Osteoblast (primary cell): ENCODE results near the gene FKBP11. TPM values are rescaled to one million over a fixed set of nuclear protein-coding genes. Genes with fewer than 3 reads are reported as not detected.

Experiments used
- DNase-seq: peaks from one replicate; pipeline ENCODE4 v3.0.0; 2011; ENCODE audit warnings: low spot score, mixed read lengths; ENCODE audit not compliant: insufficient read length; ENCODE audit errors: missing footprints
- H2AFZ ChIP-seq: 2 replicates; pipeline ENCODE4 v1.6.0; 2011; ENCODE audit warnings: mild to moderate bottlenecking, low read length
- H3K27ac ChIP-seq: 2 replicates; pipeline ENCODE4 v1.5.1; 2011; ENCODE audit warnings: mild to moderate bottlenecking, low read depth, low read length, moderate library complexity
- H3K27me3 ChIP-seq: 2 replicates; pipeline ENCODE4 v1.6.0; 2012; ENCODE audit warnings: mild to moderate bottlenecking, control low read depth, inconsistent platforms, low read length, moderate library complexity; ENCODE audit not compliant: insufficient read depth
- H3K36me3 ChIP-seq: 2 replicates; pipeline ENCODE4 v1.5.1; 2011; ENCODE audit warnings: mild to moderate bottlenecking, low read length, control low read depth, moderate library complexity; ENCODE audit not compliant: insufficient read depth
- H3K4me1 ChIP-seq: 2 replicates; pipeline ENCODE4 v1.5.1; 2011; ENCODE audit warnings: mild to moderate bottlenecking, low read length, control low read depth, moderate library complexity; ENCODE audit not compliant: insufficient read depth
- H3K4me2 ChIP-seq: 2 replicates; pipeline ENCODE4 v1.6.0; 2011; ENCODE audit warnings: mild to moderate bottlenecking, low read length; ENCODE audit not compliant: insufficient read depth
- H3K4me3 ChIP-seq: fragments of 200-600 bp; sonication (generic); 3 replicates; pipeline ENCODE4 v1.5.1; 2012; ENCODE audit warnings: mild to moderate bottlenecking, low read length, inconsistent platforms; ENCODE audit not compliant: insufficient read depth
- H3K79me2 ChIP-seq: 2 replicates; pipeline ENCODE4 v1.6.0; 2012; ENCODE audit warnings: mild to moderate bottlenecking, low read length, control low read depth, inconsistent platforms; ENCODE audit not compliant: insufficient read depth
- H3K9me3 ChIP-seq: 2 replicates; pipeline ENCODE4 v1.5.1; 2011; ENCODE audit warnings: low read depth, low read length, control low read depth
- H4K20me1 ChIP-seq: 2 replicates; pipeline ENCODE4 v1.6.0; 2012; ENCODE audit warnings: mild to moderate bottlenecking, low read length, control low read depth; ENCODE audit not compliant: insufficient read depth
- total RNA-seq: library from RNA; depleted of rRNA; stranded (reverse); fragments of >200 nt; gene quantifications from 2 replicates; pipeline ENCODE4 v1.2.3, GENCODE V29; 2012
- TF ChIP-seq, protein P1 (sequence below): IDR thresholded peaks from 2 replicates; pipeline ENCODE4 v1.5.1; 2011; ENCODE audit warnings: mild to moderate bottlenecking, low read depth, low read length, moderate library complexity; ENCODE audit errors: extremely low read depth

The FKBP11 gene
- total RNA-seq, 1 donor = 31.8 TPM

DNA sequence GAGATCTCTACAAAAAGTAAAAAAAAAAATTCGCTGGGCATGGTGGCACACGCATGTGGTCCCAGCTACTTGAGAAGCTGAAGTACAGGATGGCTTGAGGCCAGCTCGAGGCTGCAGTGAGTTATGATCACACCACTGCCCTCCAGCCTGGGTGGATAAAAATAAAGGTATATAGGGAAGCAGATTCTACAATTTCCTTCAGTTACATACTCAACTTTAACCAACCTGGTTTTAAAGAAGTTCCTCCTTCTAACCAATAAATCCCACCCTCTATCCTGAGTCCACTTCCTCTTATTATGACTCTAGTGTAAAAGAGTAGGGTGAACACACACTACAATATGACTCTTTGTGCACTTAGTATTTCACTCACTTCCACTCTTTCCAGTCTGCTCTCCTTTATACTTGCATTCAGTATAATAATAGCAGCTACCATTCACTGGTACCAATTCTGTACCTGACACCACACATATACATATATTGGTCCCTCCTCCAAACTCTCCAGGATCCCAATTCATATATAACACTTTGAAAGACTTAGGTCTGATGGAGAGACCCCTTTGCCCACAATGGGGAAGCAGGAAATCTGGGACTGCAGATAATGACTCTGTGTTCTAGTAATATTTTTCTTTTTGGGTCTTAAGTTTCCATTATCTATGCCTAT, 29.7 kb upstream of the FKBP11 start:
- H3K4me3 ChIP-seq = no peak overlapping the region
- H3K27ac ChIP-seq = no peak overlapping the region
- no peaks in the 10 kb centered on the region for H3K27me3 ChIP-seq
- DNase-seq = peak; percentile 66
- peaks cover 47% of the 10 kb centered on the region for H4K20me1 ChIP-seq
- H3K4me2 ChIP-seq = peak overlapping the region; percentile 97
- peaks cover 72% of the 10 kb centered on the region for H3K79me2 ChIP-seq
- peaks cover 14% of the 10 kb centered on the region for H3K4me1 ChIP-seq
- no peaks in the 10 kb centered on the region for H3K9me3 ChIP-seq
- peaks cover 23% of the 10 kb centered on the region for H3K36me3 ChIP-seq
- TF ChIP-seq, protein P1, sequence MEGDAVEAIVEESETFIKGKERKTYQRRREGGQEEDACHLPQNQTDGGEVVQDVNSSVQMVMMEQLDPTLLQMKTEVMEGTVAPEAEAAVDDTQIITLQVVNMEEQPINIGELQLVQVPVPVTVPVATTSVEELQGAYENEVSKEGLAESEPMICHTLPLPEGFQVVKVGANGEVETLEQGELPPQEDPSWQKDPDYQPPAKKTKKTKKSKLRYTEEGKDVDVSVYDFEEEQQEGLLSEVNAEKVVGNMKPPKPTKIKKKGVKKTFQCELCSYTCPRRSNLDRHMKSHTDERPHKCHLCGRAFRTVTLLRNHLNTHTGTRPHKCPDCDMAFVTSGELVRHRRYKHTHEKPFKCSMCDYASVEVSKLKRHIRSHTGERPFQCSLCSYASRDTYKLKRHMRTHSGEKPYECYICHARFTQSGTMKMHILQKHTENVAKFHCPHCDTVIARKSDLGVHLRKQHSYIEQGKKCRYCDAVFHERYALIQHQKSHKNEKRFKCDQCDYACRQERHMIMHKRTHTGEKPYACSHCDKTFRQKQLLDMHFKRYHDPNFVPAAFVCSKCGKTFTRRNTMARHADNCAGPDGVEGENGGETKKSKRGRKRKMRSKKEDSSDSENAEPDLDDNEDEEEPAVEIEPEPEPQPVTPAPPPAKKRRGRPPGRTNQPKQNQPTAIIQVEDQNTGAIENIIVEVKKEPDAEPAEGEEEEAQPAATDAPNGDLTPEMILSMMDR = no peak
- no peak overlapping the region for H2AFZ ChIP-seq

DNA sequence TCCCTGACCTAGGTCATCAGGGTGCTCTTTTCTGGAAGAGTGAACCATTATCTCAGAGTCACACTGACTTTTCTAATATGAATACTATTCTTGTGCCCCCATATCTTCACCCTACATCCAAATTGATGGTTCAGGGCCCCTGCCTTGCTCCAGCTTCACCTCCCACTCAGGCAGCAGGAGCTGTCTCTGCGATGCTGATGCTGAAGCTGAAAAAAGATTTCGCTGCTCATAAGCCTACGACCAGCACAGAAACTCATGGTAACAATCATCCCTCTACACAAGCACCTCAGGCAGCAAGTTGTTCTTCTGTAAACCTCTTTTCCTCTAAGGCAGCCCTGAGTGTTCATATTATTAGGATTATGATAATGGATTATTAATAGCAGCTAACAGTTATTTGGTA, 28.8 kb upstream of the FKBP11 start:
- H3K79me2 ChIP-seq = peaks cover 80% of the 10 kb centered on the region
- no peak overlapping the region for H2AFZ ChIP-seq
- H4K20me1 ChIP-seq = peaks cover 48% of the 10 kb centered on the region
- H3K27ac ChIP-seq = no peak overlapping the region
- no peak for DNase-seq
- TF ChIP-seq, protein P1 = no peak
- no peaks in the 10 kb centered on the region for H3K9me3 ChIP-seq
- H3K36me3 ChIP-seq = peaks cover 28% of the 10 kb centered on the region
- H3K4me1 ChIP-seq = peaks cover 14% of the 10 kb centered on the region
- H3K4me2 ChIP-seq = no peak overlapping the region
- H3K4me3 ChIP-seq = no peak overlapping the region
- H3K27me3 ChIP-seq = no peaks in the 10 kb centered on the region

DNA sequence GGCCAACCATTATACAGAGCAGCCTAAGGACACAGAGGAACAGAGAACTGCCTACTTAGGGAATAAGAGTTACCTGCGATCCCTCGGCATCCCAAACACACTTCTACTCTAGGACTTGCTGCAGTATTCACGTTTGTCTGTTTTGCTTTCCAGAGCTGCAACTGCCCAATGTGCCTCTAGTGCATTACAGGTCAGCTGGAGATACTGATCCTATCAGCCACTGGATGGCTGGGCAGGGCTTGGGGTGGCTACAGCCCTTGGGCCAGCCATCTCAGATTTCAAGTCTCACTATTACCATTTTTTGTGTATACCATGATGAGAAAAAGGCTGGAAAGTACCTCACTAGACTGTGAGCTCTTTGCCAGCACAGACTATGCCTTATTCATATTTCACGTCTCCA, 27.4 kb upstream of the FKBP11 start:
- TF ChIP-seq, protein P1 = no peak
- H2AFZ ChIP-seq = no peak overlapping the region
- H3K4me1 ChIP-seq = peaks cover 10% of the 10 kb centered on the region
- H3K9me3 ChIP-seq = no peaks in the 10 kb centered on the region
- H3K36me3 ChIP-seq = peaks cover 28% of the 10 kb centered on the region
- H3K79me2 ChIP-seq = peaks cover 92% of the 10 kb centered on the region
- H3K4me3 ChIP-seq = no peak overlapping the region
- peaks cover 52% of the 10 kb centered on the region for H4K20me1 ChIP-seq
- no peak overlapping the region for H3K4me2 ChIP-seq
- no peak overlapping the region for H3K27ac ChIP-seq
- no peak for DNase-seq
- no peaks in the 10 kb centered on the region for H3K27me3 ChIP-seq

DNA sequence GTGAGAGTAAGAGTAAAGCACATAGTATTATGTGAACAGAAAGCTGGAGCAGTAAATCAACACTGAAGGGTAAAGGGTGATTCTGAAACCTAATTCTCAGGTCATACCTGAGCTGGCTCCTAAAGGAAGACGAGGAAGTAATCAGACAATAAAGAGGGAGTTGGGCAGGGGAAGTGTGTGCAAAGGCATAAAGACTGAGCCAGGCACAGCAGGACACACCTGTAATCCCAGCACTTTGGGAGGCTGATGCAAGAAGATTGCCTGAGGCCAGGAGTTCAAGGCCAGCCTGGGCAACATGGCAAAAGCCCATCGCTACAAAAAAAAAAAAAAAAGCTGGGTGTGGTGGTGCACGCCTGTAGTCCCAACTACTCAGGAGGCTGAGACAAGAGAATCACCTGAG, 22.4 kb upstream of the FKBP11 start:
- H3K9me3 ChIP-seq = no peaks in the 10 kb centered on the region
- TF ChIP-seq, protein P1 = no peak
- H3K27me3 ChIP-seq = no peaks in the 10 kb centered on the region
- H3K4me3 ChIP-seq = no peak overlapping the region
- no peak overlapping the region for H3K4me2 ChIP-seq
- H2AFZ ChIP-seq = no peak overlapping the region
- no peak for DNase-seq
- H3K36me3 ChIP-seq = peaks cover 10% of the 10 kb centered on the region
- H3K4me1 ChIP-seq = no peaks in the 10 kb centered on the region
- H3K27ac ChIP-seq = no peak overlapping the region
- peaks cover 92% of the 10 kb centered on the region for H3K79me2 ChIP-seq
- peaks cover 53% of the 10 kb centered on the region for H4K20me1 ChIP-seq
